Neural cell (in vitro differentiated cells): ENCODE measurements around the gene TLE3. TPM values are rescaled to one million over a fixed set of nuclear protein-coding genes. Genes with fewer than 3 reads are reported as not detected.

Experiments used
- H2AFZ ChIP-seq: fragments of 200-600, 300-800 bp; sonication (generic), shearing (Covaris generic); 2 replicates; pipeline ENCODE4 v1.6.0; 2014; ENCODE audit warnings: low read depth, mild to moderate bottlenecking, antibody characterized with exemption, low read length, moderate library complexity
- H3F3A ChIP-seq: fragments of 200-600 bp; shearing (Covaris generic); 2 replicates; pipeline ENCODE4 v1.6.1; 2016; ENCODE audit warnings: mild to moderate bottlenecking, moderate library complexity, mixed read lengths, antibody characterized with exemption, low read length; ENCODE audit not compliant: insufficient read depth, poor library complexity, severe bottlenecking
- H3K27ac ChIP-seq: fragments of 200-600, 300-800 bp; sonication (generic), shearing (Covaris generic); 2 replicates; pipeline ENCODE4 v1.5.1; 2014; ENCODE audit warnings: mild to moderate bottlenecking, low read length, moderate library complexity
- H3K27me3 ChIP-seq: fragments of 300-800, 200-600 bp; sonication (generic), shearing (Covaris generic); 2 replicates; pipeline ENCODE4 v1.6.0; 2014; ENCODE audit warnings: mild to moderate bottlenecking, low read depth, low read length, moderate library complexity; ENCODE audit not compliant: insufficient read depth
- H3K36me3 ChIP-seq: fragments of 300-800, 200-600 bp; sonication (generic), shearing (Covaris generic); 2 replicates; pipeline ENCODE4 v1.5.1; 2014; ENCODE audit warnings: mild to moderate bottlenecking, antibody characterized with exemption, low read length, moderate library complexity; ENCODE audit not compliant: insufficient read depth
- H3K4me2 ChIP-seq: fragments of 300-800, 200-600 bp; sonication (generic), shearing (Covaris generic); 2 replicates; pipeline ENCODE4 v1.6.0; 2014; ENCODE audit warnings: mild to moderate bottlenecking, low read length
- H3K4me3 ChIP-seq: fragments of 300-800, 200-600 bp; sonication (generic), shearing (Covaris generic); 2 replicates; pipeline ENCODE4 v1.5.1; 2014; ENCODE audit warnings: mild to moderate bottlenecking, low read length, moderate library complexity
- H3K79me2 ChIP-seq: fragments of 200-600 bp; shearing (Covaris generic); replicated peaks from 2 replicates; pipeline ENCODE4 v1.6.0; 2014; ENCODE audit warnings: mild to moderate bottlenecking, low read length, moderate library complexity; ENCODE audit not compliant: insufficient read depth
- H3K9ac ChIP-seq: fragments of 300-800, 200-600 bp; sonication (generic), shearing (Covaris generic); 2 replicates; pipeline ENCODE4 v1.6.1; 2016; ENCODE audit warnings: mild to moderate bottlenecking, low read length, mixed read lengths
- H3K9me2 ChIP-seq: fragments of 200-600 bp; shearing (Covaris generic); 2 replicates; pipeline ENCODE4 v1.6.1; 2016; ENCODE audit warnings: mild to moderate bottlenecking, low read length, mixed read lengths; ENCODE audit not compliant: insufficient read depth
- H3K9me3 ChIP-seq: fragments of 200-600, 300-800 bp; sonication (generic), shearing (Covaris generic); 2 replicates; pipeline ENCODE4 v1.6.1; 2016; ENCODE audit warnings: mild to moderate bottlenecking, mixed run types, low read length, moderate library complexity, mixed read lengths
- H4K20me1 ChIP-seq: fragments of 200-600 bp; shearing (Covaris generic); 2 replicates; pipeline ENCODE4 v1.6.1; 2016; ENCODE audit warnings: mild to moderate bottlenecking, mixed run types; ENCODE audit not compliant: insufficient read depth
- CTCF ChIP-seq: fragments of 450-650 bp; IDR thresholded peaks from 2 replicates; pipeline ENCODE4 v1.5.1; 2014; ENCODE audit warnings: antibody characterized with exemption, mild to moderate bottlenecking, moderate library complexity; ENCODE audit not compliant: poor library complexity, severe bottlenecking
- EP300 ChIP-seq: fragments of 450-650 bp; conservative IDR thresholded peaks from 2 replicates; pipeline ENCODE4 v1.6.1; 2014; ENCODE audit warnings: antibody characterized with exemption, mild to moderate bottlenecking, moderate library complexity; ENCODE audit not compliant: poor library complexity, severe bottlenecking
- EZH2 ChIP-seq: fragments of 200-600, 300-800 bp; shearing (Covaris generic), sonication (generic); IDR thresholded peaks from 2 replicates; pipeline ENCODE4 v1.6.1; 2014; ENCODE audit warnings: antibody characterized with exemption, low read length, borderline replicate concordance, mild to moderate bottlenecking; ENCODE audit not compliant: insufficient read depth, poor library complexity, severe bottlenecking
- MXI1 ChIP-seq: fragments of 450-650 bp; conservative IDR thresholded peaks from 2 replicates; pipeline ENCODE4 v1.6.1; 2014; ENCODE audit warnings: antibody characterized with exemption, mild to moderate bottlenecking; ENCODE audit not compliant: poor library complexity, severe bottlenecking
- POLR2AphosphoS5 ChIP-seq: IDR thresholded peaks from 2 replicates; pipeline ENCODE4 v1.6.1; 2012
- RAD21 ChIP-seq: fragments of 450-650 bp; conservative IDR thresholded peaks from 2 replicates; pipeline ENCODE4 v1.6.1; 2014; ENCODE audit warnings: antibody characterized with exemption, mild to moderate bottlenecking, moderate library complexity
- REST ChIP-seq: IDR thresholded peaks from 2 replicates; pipeline ENCODE4 v1.6.1; 2012; ENCODE audit warnings: borderline replicate concordance
- SMC3 ChIP-seq: fragments of 450-650 bp; conservative IDR thresholded peaks from 2 replicates; pipeline ENCODE4 v1.6.1; 2014; ENCODE audit warnings: antibody characterized with exemption, mild to moderate bottlenecking, moderate library complexity; ENCODE audit not compliant: poor library complexity
- TAF1 ChIP-seq: IDR thresholded peaks from 2 replicates; pipeline ENCODE4 v1.6.1; 2012; ENCODE audit warnings: low read depth
- polyA plus RNA-seq: library from polyadenylated mRNA; depleted of rRNA; stranded (reverse); fragments of >200 nt; gene quantifications from 2 replicates; pipeline ENCODE4 v1.2.3, GENCODE V29; 2014

Gene TLE3
- polyA plus RNA-seq, 1 donor from 2014 or later, result 27.6 TPM

- no peaks in the 10 kb centered on the region for H3K79me2 ChIP-seq
- no peaks in the 10 kb centered on the region for H3K27me3 ChIP-seq
- no peaks in the 10 kb centered on the region for H4K20me1 ChIP-seq
- TF ChIP-seq RAD21 (no peak), REST (no peak)
- no peak overlapping the region for H3K9ac ChIP-seq
- H3K27ac ChIP-seq, result no peak overlapping the region
- no peak overlapping the region for H2AFZ ChIP-seq
- H3K4me3 ChIP-seq, result no peak overlapping the region
- no peaks in the 10 kb centered on the region for H3K9me3 ChIP-seq
- no peaks in the 10 kb centered on the region for H3F3A ChIP-seq
- no peaks in the 10 kb centered on the region for H3K9me2 ChIP-seq
- no peak overlapping the region for H3K4me2 ChIP-seq
- no peaks in the 10 kb centered on the region for H3K36me3 ChIP-seq
Measured at GRCh38 chr15:70132571-70132970, 34.9 kb upstream of the TLE3 start.

GRCh38 chr15:70132139-70132538 lies 34.4 kb upstream of the TLE3 start:
- no peaks in the 10 kb centered on the region for H3K27me3 ChIP-seq
- H3F3A ChIP-seq, result no peaks in the 10 kb centered on the region
- no peaks in the 10 kb centered on the region for H3K9me3 ChIP-seq
- no peaks in the 10 kb centered on the region for H3K79me2 ChIP-seq
- no peak overlapping the region for H3K27ac ChIP-seq
- no peaks in the 10 kb centered on the region for H4K20me1 ChIP-seq
- no peak overlapping the region for H3K9ac ChIP-seq
- no peak overlapping the region for H3K4me3 ChIP-seq
- H3K9me2 ChIP-seq, result no peaks in the 10 kb centered on the region
- no peak overlapping the region for H2AFZ ChIP-seq
- no peak overlapping the region for H3K4me2 ChIP-seq
- no peaks in the 10 kb centered on the region for H3K36me3 ChIP-seq
- TF ChIP-seq RAD21 (no peak), MXI1 (no peak), POLR2AphosphoS5 (no peak), EP300 (no peak), CTCF (no peak), SMC3 (no peak), TAF1 (no peak), EZH2 (no peak), REST (no peak)
